Keratinocyte (primary cell): Measurements from ENCODE around the gene RAPGEF3. TPM values are rescaled to one million over a fixed set of nuclear protein-coding genes. Genes with fewer than 3 reads are reported as not detected.

Experiments
- DNase-seq: peaks from one replicate; pipeline ENCODE4 v3.0.0-alpha.2; 2011; ENCODE audit warnings: low read depth, missing footprints, low spot score
- FAIRE-seq: peaks from 2 replicates; lab custom pipeline; 2011; peaks lifted over from hg19 to GRCh38; lab: Jason Lieb, UNC
- H2AFZ ChIP-seq: 2 replicates; pipeline ENCODE4 v1.6.0; 2012; ENCODE audit warnings: low read length, control low read depth, inconsistent platforms; ENCODE audit not compliant: control insufficient read depth
- H3K27ac ChIP-seq: 2 replicates; pipeline ENCODE4 v1.5.1; 2011; ENCODE audit warnings: low read length; ENCODE audit not compliant: control insufficient read depth, insufficient read depth
- H3K27me3 ChIP-seq: 3 replicates; pipeline ENCODE4 v1.6.0; 2011; ENCODE audit warnings: low read length; ENCODE audit not compliant: control insufficient read depth, insufficient read depth; ENCODE audit errors: extremely low read depth
- H3K36me3 ChIP-seq, 2 experiments: 2 replicates in 1 of 2; 3 replicates in 1 of 2; pipeline ENCODE4 v1.5.1; 2011; ENCODE audit warnings: low read length in 2 of 2, mild to moderate bottlenecking in 1 of 2; ENCODE audit not compliant: control insufficient read depth in 2 of 2, insufficient read depth in 2 of 2; ENCODE audit errors: extremely low read depth in 1 of 2
- H3K4me1 ChIP-seq: 3 replicates; pipeline ENCODE4 v1.5.1; 2011; ENCODE audit warnings: low read length; ENCODE audit not compliant: control insufficient read depth, insufficient read depth; ENCODE audit errors: extremely low read depth
- H3K4me2 ChIP-seq: 3 replicates; pipeline ENCODE4 v1.6.0; 2011; ENCODE audit warnings: low read depth, low read length; ENCODE audit not compliant: control insufficient read depth, insufficient read depth; ENCODE audit errors: extremely low read depth
- H3K4me3 ChIP-seq, 3 experiments: fragments of 200-600 bp in 1 of 3; sonication (generic) in 1 of 3; 2 replicates in 2 of 3; 3 replicates in 1 of 3; pipeline ENCODE4 v1.5.1; 2011 to 2016; ENCODE audit warnings: low read length in 3 of 3, mild to moderate bottlenecking in 3 of 3, control low read depth in 2 of 3, inconsistent platforms in 1 of 3, low read depth in 1 of 3, mixed read lengths in 1 of 3, mixed run types in 1 of 3, moderate library complexity in 1 of 3; ENCODE audit not compliant: control insufficient read depth in 2 of 3, insufficient read depth in 2 of 3; ENCODE audit errors: extremely low read depth in 1 of 3
- H3K79me2 ChIP-seq: 2 replicates; pipeline ENCODE4 v1.6.0; 2012; ENCODE audit warnings: low read length; ENCODE audit not compliant: control insufficient read depth, insufficient read depth
- H3K9ac ChIP-seq: 3 replicates; pipeline ENCODE4 v1.6.0; 2011; ENCODE audit warnings: low read length; ENCODE audit not compliant: control insufficient read depth, insufficient read depth; ENCODE audit errors: extremely low read depth
- H3K9me1 ChIP-seq: 3 replicates; pipeline ENCODE4 v1.6.0; 2011; ENCODE audit warnings: low read length; ENCODE audit not compliant: control insufficient read depth, insufficient read depth; ENCODE audit errors: extremely low read depth
- H3K9me3 ChIP-seq: 2 replicates; pipeline ENCODE4 v1.5.1; 2012; ENCODE audit warnings: low read depth, low read length; ENCODE audit not compliant: control insufficient read depth
- H4K20me1 ChIP-seq: 3 replicates; pipeline ENCODE4 v1.6.0; 2011; ENCODE audit warnings: low read length; ENCODE audit not compliant: control insufficient read depth, insufficient read depth; ENCODE audit errors: extremely low read depth
- CTCF ChIP-seq, 3 experiments: IDR thresholded peaks in 1 of 3; conservative IDR thresholded peaks in 1 of 3; optimal IDR thresholded peaks in 1 of 3; 2 replicates in 2 of 3; 3 replicates in 1 of 3; pipeline versions ENCODE3 to v1.5.1; 2011; ENCODE audit warnings: low read length in 3 of 3, mild to moderate bottlenecking in 3 of 3, moderate library complexity in 2 of 3, control low read depth in 1 of 3, inconsistent platforms in 1 of 3; ENCODE audit not compliant: insufficient read depth in 2 of 3; ENCODE audit errors: extremely low read depth in 1 of 3
- EZH2 ChIP-seq: IDR thresholded peaks from one replicate; pipeline ENCODE4 v1.6.1; 2012; ENCODE audit warnings: inconsistent platforms, mild to moderate bottlenecking, low read length, moderate library complexity
- dilution Hi-C: fragments of 300-500 bp; cut with MboI; formaldehyde crosslinking; loops from one replicate; pipeline ENCODE4 v1.7.0; 2020; ENCODE audit warnings: low sequenced_read_pairs; ENCODE audit not compliant: extremely low pct_ligation_motif_present
- polyA plus RNA-seq, 5 experiments: library from polyadenylated mRNA; depleted of rRNA in 3 of 5; stranded (reverse) in 3 of 5; stranded (forward) in 1 of 5; unstranded in 1 of 5; fragments of >200 nt; gene quantifications; 1 replicate in 1 of 5; 2 replicates in 3 of 5; 3 replicates in 1 of 5; pipeline versions ENCODE4 v1.2.1 to v1.2.3, GENCODE V29; 2011 to 2012; ENCODE audit warnings: missing spikeins in 2 of 5, low read depth in 1 of 5, low replicate concordance in 1 of 5

The RAPGEF3 gene
- polyA plus RNA-seq, 1 donor (not counting 4 experiments of a cell fraction or from before 2014, with no cell fraction given): 5.1 TPM

GRCh38 chr12:47748899-47749298 lies 9.8 kb downstream of the RAPGEF3 start:
- Histone ChIP-seq H2AFZ (no peak overlapping the region), H4K20me1 (no peaks in the 10 kb centered on the region), H3K27ac (no peak overlapping the region), H3K36me3 (peaks cover 8 to 23% of the 10 kb centered on the region in 2 experiments), H3K4me1 (peaks cover 44% of the 10 kb centered on the region), H3K9ac (no peak overlapping the region), H3K79me2 (no peaks in the 10 kb centered on the region), H3K9me3 (no peaks in the 10 kb centered on the region), H3K4me3 (no peak overlapping the region), H3K9me1 (peaks cover 4% of the 10 kb centered on the region), H3K4me2 (no peak overlapping the region), H3K27me3 (no peaks in the 10 kb centered on the region)
- TF ChIP-seq CTCF (optimal IDR thresholded peaks at IDR 0.05 in 1 of 3, IDR thresholded peaks at IDR 0.05 in 1 of 3, conservative IDR thresholded peaks at IDR 0.05 in 1 of 3; ENCODE audit: extremely low read depth in 1 of 3, insufficient read depth in 2 of 3, low read length in 3 of 3) (no peak), EZH2 (no peak)
- dilution Hi-C loops: no loop called here
- FAIRE-seq (no peak), DNase-seq (no peak)

- H2AFZ ChIP-seq: no peak overlapping the region
- no peak overlapping the region for H3K9ac ChIP-seq
- H3K27me3 ChIP-seq: no peaks in the 10 kb centered on the region
- peaks cover 4% of the 10 kb centered on the region for H3K9me1 ChIP-seq
- no peak overlapping the region for H3K4me2 ChIP-seq
- no peaks in the 10 kb centered on the region for H3K9me3 ChIP-seq
- H3K79me2 ChIP-seq: no peaks in the 10 kb centered on the region
- H3K4me3 ChIP-seq: no peak overlapping the region
- dilution Hi-C loops: no loop called here
- H4K20me1 ChIP-seq: no peaks in the 10 kb centered on the region
- DNase-seq: no peak
- peaks cover 40% of the 10 kb centered on the region for H3K4me1 ChIP-seq
- no peak overlapping the region for H3K27ac ChIP-seq
- peaks cover 8 to 23% of the 10 kb centered on the region in 2 experiments for H3K36me3 ChIP-seq
- FAIRE-seq: peak; percentile 58
- TF ChIP-seq CTCF (optimal IDR thresholded peaks at IDR 0.05 in 1 of 3, IDR thresholded peaks at IDR 0.05 in 1 of 3, conservative IDR thresholded peaks at IDR 0.05 in 1 of 3; ENCODE audit: extremely low read depth in 1 of 3, insufficient read depth in 2 of 3, low read length in 3 of 3) (no peak), EZH2 (no peak)
Measured at GRCh38 chr12:47748507-47748828, 10.2 kb downstream of the RAPGEF3 start.
